SK-N-MC (cell line): ENCODE results near the gene SRD5A2.

Experiments used
- DNase-seq: peaks from one replicate; pipeline ENCODE4 v3.0.0-alpha.2; 2011; ENCODE audit warnings: low read depth, low spot score
- H3K27ac ChIP-seq: fragments of 200-600 bp; sonication (generic); 2 replicates; pipeline ENCODE4 v1.5.1; 2016; ENCODE audit warnings: mixed run types
- H3K36me3 ChIP-seq: fragments of 200-600 bp; sonication (generic); 2 replicates; pipeline ENCODE4 v1.6.1; 2017; ENCODE audit warnings: antibody characterized with exemption, low read length, mixed read lengths; ENCODE audit not compliant: insufficient read depth
- H3K4me3 ChIP-seq: fragments of 200-600 bp; sonication (generic); 2 replicates; pipeline ENCODE4 v1.5.1; 2016
- H3K9ac ChIP-seq: fragments of 200-600 bp; sonication (generic); 2 replicates; pipeline ENCODE4 v1.8.0; 2017; ENCODE audit warnings: mixed run types, mixed read lengths; ENCODE audit not compliant: insufficient read length
- H3K9me3 ChIP-seq: fragments of 200-600 bp; sonication (generic); 2 replicates; pipeline ENCODE4 v1.6.1; 2017; ENCODE audit warnings: low read depth, mild to moderate bottlenecking, antibody characterized with exemption, low read length, moderate library complexity, mixed read lengths
- EZH2 ChIP-seq: fragments of 200-600 bp; sonication (generic); IDR thresholded peaks from one replicate; pipeline ENCODE4 v1.6.1; 2017; ENCODE audit warnings: antibody characterized with exemption
- FOXP2 ChIP-seq: optimal IDR thresholded peaks from 2 replicates; pipeline ENCODE3; 2011; ENCODE audit warnings: mild to moderate bottlenecking, moderate library complexity; ENCODE audit not compliant: insufficient read depth; ENCODE audit errors: extremely low read length, control extremely low read depth
- POLR2AphosphoS5 ChIP-seq: IDR thresholded peaks from 2 replicates; pipeline ENCODE4 v1.6.1; 2012; ENCODE audit warnings: mild to moderate bottlenecking, low read depth, low read length, borderline replicate concordance

SRD5A2 gene

GRCh38 chr2:31568585-31569201 is 12.0 kb downstream of the SRD5A2 start:
- TF ChIP-seq POLR2AphosphoS5 (no peak), FOXP2 (no peak), EZH2 (no peak)
- H3K4me3 ChIP-seq, result no peak overlapping the region
- no peaks in the 10 kb centered on the region for H3K36me3 ChIP-seq
- DNase-seq, result no peak
- H3K9ac ChIP-seq, result no peak overlapping the region
- H3K27ac ChIP-seq, result no peak overlapping the region
- H3K9me3 ChIP-seq, result peaks cover 7% of the 10 kb centered on the region; the same call in 1 of the 2 replicates

- H3K9ac ChIP-seq, result no peak overlapping the region
These were observed 13.1 kb downstream of the SRD5A2 start for GRCh38 chr2:31567679-31568078.

GRCh38 chr2:31563273-31563839 is 17.4 kb downstream of the SRD5A2 start:
- no peak for DNase-seq
- no peak overlapping the region for H3K9ac ChIP-seq
- no peak overlapping the region for H3K27ac ChIP-seq
- H3K4me3 ChIP-seq, result no peak overlapping the region
- TF ChIP-seq FOXP2 (no peak), EZH2 (no peak), POLR2AphosphoS5 (no peak)
- no peaks in the 10 kb centered on the region for H3K36me3 ChIP-seq
- H3K9me3 ChIP-seq, result no peaks in the 10 kb centered on the region

More at GRCh38 chr2:31567679-31568078, 13.1 kb downstream of the SRD5A2 start:
- Histone ChIP-seq H3K36me3 (no peaks in the 10 kb centered on the region), H3K4me3 (no peak overlapping the region), H3K27ac (no peak overlapping the region), H3K9me3 (peaks cover 7% of the 10 kb centered on the region; the same call in 1 of the 2 replicates)
- DNase-seq, result no peak
- no peak for TF ChIP-seq EZH2
- TF ChIP-seq POLR2AphosphoS5, result no peak
- TF ChIP-seq FOXP2, result no peak

- Histone ChIP-seq H3K9me3 (no peaks in the 10 kb centered on the region), H3K27ac (no peak overlapping the region), H3K9ac (no peak overlapping the region), H3K36me3 (no peaks in the 10 kb centered on the region), H3K4me3 (no peak overlapping the region)
- TF ChIP-seq FOXP2 (no peak), POLR2AphosphoS5 (no peak), EZH2 (no peak)
- DNase-seq, result no peak
These were observed 18.9 kb downstream of the SRD5A2 start for GRCh38 chr2:31561823-31562222.

- Histone ChIP-seq H3K36me3 (no peaks in the 10 kb centered on the region), H3K9me3 (no peaks in the 10 kb centered on the region), H3K27ac (no peak overlapping the region), H3K9ac (no peak overlapping the region), H3K4me3 (no peak overlapping the region)
- no peak for DNase-seq
- TF ChIP-seq FOXP2, result no peak
- TF ChIP-seq EZH2, result no peak
- no peak for TF ChIP-seq POLR2AphosphoS5
These were observed 22.1 kb downstream of the SRD5A2 start for GRCh38 chr2:31558401-31559295.

GRCh38 chr2:31556940-31557339 is 23.8 kb downstream of the SRD5A2 start:
- Histone ChIP-seq H3K27ac (no peak overlapping the region), H3K4me3 (no peak overlapping the region), H3K9ac (no peak overlapping the region), H3K36me3 (no peaks in the 10 kb centered on the region), H3K9me3 (no peaks in the 10 kb centered on the region)
- TF ChIP-seq FOXP2 (no peak), EZH2 (no peak), POLR2AphosphoS5 (no peak)
- DNase-seq, result no peak

- Histone ChIP-seq H3K36me3 (no peaks in the 10 kb centered on the region), H3K4me3 (no peak overlapping the region), H3K9ac (no peak overlapping the region), H3K27ac (no peak overlapping the region), H3K9me3 (no peaks in the 10 kb centered on the region)
- no peak for DNase-seq
- TF ChIP-seq FOXP2 (no peak), EZH2 (no peak), POLR2AphosphoS5 (no peak)
These were observed 24.6 kb downstream of the SRD5A2 start for GRCh38 chr2:31555967-31556706.

GRCh38 chr2:31553362-31553761 is 27.4 kb downstream of the SRD5A2 start:
- H3K9ac ChIP-seq, result no peak overlapping the region
- no peaks in the 10 kb centered on the region for H3K36me3 ChIP-seq
- H3K27ac ChIP-seq, result no peak overlapping the region
- H3K4me3 ChIP-seq, result no peak overlapping the region
- no peaks in the 10 kb centered on the region for H3K9me3 ChIP-seq
- TF ChIP-seq EZH2 (no peak), FOXP2 (no peak), POLR2AphosphoS5 (no peak)
- no peak for DNase-seq

GRCh38 chr2:31547485-31547884 is 33.3 kb downstream of the SRD5A2 start:
- Histone ChIP-seq H3K9ac (no peak overlapping the region), H3K4me3 (no peak overlapping the region), H3K9me3 (no peaks in the 10 kb centered on the region), H3K27ac (no peak overlapping the region), H3K36me3 (no peaks in the 10 kb centered on the region)
- no peak for DNase-seq
- TF ChIP-seq POLR2AphosphoS5 (no peak), FOXP2 (no peak), EZH2 (no peak)
